GM12892 (cell line): Measurements from ENCODE around the gene EXOC6.

ENCODE experiments used
- POLR2A ChIP-seq: IDR thresholded peaks from 2 replicates; pipeline ENCODE4 v1.6.1; 2011; ENCODE audit warnings: low read depth, low read length, control low read depth
- POLR2AphosphoS5 ChIP-seq: IDR thresholded peaks from 2 replicates; pipeline ENCODE4 v1.6.1; 2011; ENCODE audit warnings: low read depth, low read length, control low read depth
- TAF1 ChIP-seq: IDR thresholded peaks from 2 replicates; pipeline ENCODE4 v1.6.1; 2011; ENCODE audit warnings: low read depth, mild to moderate bottlenecking, control low read depth, low read length, borderline replicate concordance

DNA sequence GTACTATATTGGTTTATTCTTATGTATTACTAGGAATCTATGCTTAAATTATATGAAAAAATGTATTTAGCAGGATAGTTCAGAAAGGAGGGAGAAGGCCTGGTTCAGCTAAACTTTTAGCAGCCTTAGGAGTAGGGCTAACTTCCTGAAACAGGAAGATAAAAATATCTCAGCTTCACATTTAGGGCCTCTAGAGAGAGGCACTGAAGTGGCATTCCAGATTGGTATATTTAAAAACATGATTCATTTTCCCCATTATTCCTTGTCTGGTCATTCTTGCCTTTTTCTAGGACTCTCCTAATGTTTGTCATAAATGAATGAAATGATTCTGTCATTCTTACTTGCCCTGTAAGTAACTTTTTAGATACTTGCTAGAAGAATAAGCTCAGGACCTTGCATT is 149.3 kb downstream of the EXOC6 start:
- TF ChIP-seq POLR2A (no peak), POLR2AphosphoS5 (no peak), TAF1 (no peak)
